ENCODE results near the gene ZNF383. TPM values are rescaled to one million over a fixed set of nuclear protein-coding genes. Genes with fewer than 3 reads are reported as not detected.

ZNF383 gene
- 5.4 to 6.7 TPM (median 5.8 TPM) in 3 replicates for total RNA-seq (2021)
- percentile 66 among the genes with signal in this experiment for Bru-seq, nascent RNA
- long read RNA-seq, experiment 1, partial matches to known transcripts: 2 of 9 reads
- long read RNA-seq, experiment 1, other reads (novel, unspliced or antisense): 7 of 9 reads
- long read RNA-seq, experiment 2, partial matches to known transcripts: 1 of 8 reads
- long read RNA-seq, experiment 2, other reads (novel, unspliced or antisense): 7 of 8 reads
- long read RNA-seq, experiment 3, partial matches to known transcripts: 0 of 10 reads
- long read RNA-seq, experiment 3, other reads (novel, unspliced or antisense): 10 of 10 reads

GRCh38 chr19:37217775-37218591, at the start of gene ZNF383:
TSS of gene ZNF383 (plus strand) at chr19:37218214. CDS start at chr19:37230454, 12,240 bp downstream.
- Mint-ChIP-seq H3K9me3 (peaks cover 4% of the 10 kb centered on the region; the same call in 1 of the 2 replicates), H3K36me3 (peaks cover 9% of the 10 kb centered on the region), H3K27me3 (ENCODE audit: low read depth) (0 out of 2 replicates have a peak, but pooled peaks cover 4% of the 10 kb centered on the region), H3K27ac (peak within 1 kb of the TSS; percentile 99), H3K4me1 (peaks cover 9% of the 10 kb centered on the region), H3K4me3 (peak within 1 kb of the TSS; percentile 98)
- peak; percentile 98 for ATAC-seq
- ChIA-PET POLR2A (interaction anchor here (1.0 to 1.1 kb wide), 2 partner anchors 245 to 377 kb away, joined by 3 read pairs; partner anchors contain the start of genes ZNF540 and ZNF571), CTCF (interaction anchor here (1.3 kb wide), 1 partner anchor 250 kb away, joined by 6 read pairs; the partner anchor contains the start of gene ZNF569)
- DNase-seq (ENCODE audit: low spot score): peak; percentile 92
- TF ChIP-seq NFE2L1 (CRISPR knock-in tag; IDR thresholded peaks at IDR 0.05) (0 out of 2 replicates have a peak, but pooled peaks have one; percentile 31), CTCF (IDR thresholded peaks at IDR 0.05) (no peak), IRF1 (CRISPR knock-in tag; IDR thresholded peaks at IDR 0.05) (no peak), E2F5 (CRISPR knock-in tag; IDR thresholded peaks at IDR 0.05) (no peak; the same call in 1 of the 2 replicates), STAT6 (CRISPR knock-in tag; conservative IDR thresholded peaks at IDR 0.05; ENCODE audit: low read depth) (no peak), E2F4 (CRISPR knock-in tag; IDR thresholded peaks at IDR 0.05; ENCODE audit: borderline replicate concordance, low read depth) (no peak), ZNF138 (CRISPR knock-in tag; conservative IDR thresholded peaks at IDR 0.05) (no peak), TP53 (CRISPR knock-in tag; IDR thresholded peaks at IDR 0.05) (no peak), HMGXB4 (CRISPR knock-in tag; IDR thresholded peaks at IDR 0.05) (peak; percentile 74), HMGA2 (CRISPR knock-in tag; IDR thresholded peaks at IDR 0.05) (no peak), NFATC4 (CRISPR knock-in tag; IDR thresholded peaks at IDR 0.05) (no peak), TEAD1 (CRISPR knock-in tag; IDR thresholded peaks at IDR 0.05) (0 out of 2 replicates have a peak, but pooled peaks have one; percentile 49), GABPB1 (CRISPR knock-in tag; IDR thresholded peaks at IDR 0.05) (peak; percentile 59; the same call in 1 of the 2 replicates), RELA (CRISPR knock-in tag; IDR thresholded peaks at IDR 0.05; ENCODE audit: borderline replicate concordance) (no peak), CBFB (CRISPR knock-in tag; IDR thresholded peaks at IDR 0.05; ENCODE audit: low read depth) (no peak), ATF1 (CRISPR knock-in tag; IDR thresholded peaks at IDR 0.05) (no peak), ATF2 (CRISPR knock-in tag; IDR thresholded peaks at IDR 0.05; ENCODE audit: borderline replicate concordance, low read depth) (no peak), ZNF263 (CRISPR knock-in tag; IDR thresholded peaks at IDR 0.05; ENCODE audit: low read depth) (no peak), ESRRA (CRISPR knock-in tag; IDR thresholded peaks at IDR 0.05; ENCODE audit: borderline replicate concordance) (no peak), JUN (CRISPR knock-in tag; IDR thresholded peaks at IDR 0.05) (no peak), ZSCAN18 (CRISPR knock-in tag; IDR thresholded peaks at IDR 0.05) (no peak)

Data from WTC11 (cell line).